ENCODE measurements around the gene PACRG.

DNA sequence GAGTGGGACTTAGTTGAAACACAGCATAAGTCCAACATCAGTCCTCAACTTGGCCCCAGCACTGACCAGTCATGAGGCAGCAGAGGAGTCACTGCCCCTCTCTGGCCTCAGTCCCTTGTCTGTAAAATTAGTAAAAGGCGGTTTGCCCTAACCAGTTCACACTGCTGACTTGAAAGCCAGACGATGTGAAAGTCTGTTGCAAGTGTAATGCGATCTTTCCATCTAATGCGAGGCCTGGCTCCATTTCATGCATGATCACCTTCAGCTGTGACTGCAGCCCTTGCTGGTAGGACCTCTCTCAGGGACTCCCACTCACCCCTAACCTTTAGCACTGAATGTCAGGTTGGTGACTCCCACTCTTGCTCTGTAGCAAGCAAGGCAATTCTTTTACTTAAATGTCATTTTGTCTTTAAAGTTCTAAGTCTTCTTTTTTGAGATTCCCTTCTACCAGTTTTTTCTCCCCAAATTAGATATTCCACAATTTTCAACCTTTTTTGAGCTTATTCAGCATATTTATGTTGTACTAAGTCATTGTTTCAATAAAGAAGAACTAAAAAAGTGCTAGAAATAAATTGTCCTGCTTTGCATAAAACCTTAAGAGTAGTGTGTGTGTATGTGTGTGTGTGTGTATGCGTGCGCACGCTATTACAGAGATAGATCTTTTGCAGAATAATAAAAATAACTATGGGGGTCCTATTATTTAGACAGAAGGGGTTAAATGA lies 245.5 kb downstream of the PACRG start:
- TF ChIP-seq, protein P1, sequence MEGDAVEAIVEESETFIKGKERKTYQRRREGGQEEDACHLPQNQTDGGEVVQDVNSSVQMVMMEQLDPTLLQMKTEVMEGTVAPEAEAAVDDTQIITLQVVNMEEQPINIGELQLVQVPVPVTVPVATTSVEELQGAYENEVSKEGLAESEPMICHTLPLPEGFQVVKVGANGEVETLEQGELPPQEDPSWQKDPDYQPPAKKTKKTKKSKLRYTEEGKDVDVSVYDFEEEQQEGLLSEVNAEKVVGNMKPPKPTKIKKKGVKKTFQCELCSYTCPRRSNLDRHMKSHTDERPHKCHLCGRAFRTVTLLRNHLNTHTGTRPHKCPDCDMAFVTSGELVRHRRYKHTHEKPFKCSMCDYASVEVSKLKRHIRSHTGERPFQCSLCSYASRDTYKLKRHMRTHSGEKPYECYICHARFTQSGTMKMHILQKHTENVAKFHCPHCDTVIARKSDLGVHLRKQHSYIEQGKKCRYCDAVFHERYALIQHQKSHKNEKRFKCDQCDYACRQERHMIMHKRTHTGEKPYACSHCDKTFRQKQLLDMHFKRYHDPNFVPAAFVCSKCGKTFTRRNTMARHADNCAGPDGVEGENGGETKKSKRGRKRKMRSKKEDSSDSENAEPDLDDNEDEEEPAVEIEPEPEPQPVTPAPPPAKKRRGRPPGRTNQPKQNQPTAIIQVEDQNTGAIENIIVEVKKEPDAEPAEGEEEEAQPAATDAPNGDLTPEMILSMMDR (IDR thresholded peaks at IDR 0.05): no peak
- TF ChIP-seq, protein P2, sequence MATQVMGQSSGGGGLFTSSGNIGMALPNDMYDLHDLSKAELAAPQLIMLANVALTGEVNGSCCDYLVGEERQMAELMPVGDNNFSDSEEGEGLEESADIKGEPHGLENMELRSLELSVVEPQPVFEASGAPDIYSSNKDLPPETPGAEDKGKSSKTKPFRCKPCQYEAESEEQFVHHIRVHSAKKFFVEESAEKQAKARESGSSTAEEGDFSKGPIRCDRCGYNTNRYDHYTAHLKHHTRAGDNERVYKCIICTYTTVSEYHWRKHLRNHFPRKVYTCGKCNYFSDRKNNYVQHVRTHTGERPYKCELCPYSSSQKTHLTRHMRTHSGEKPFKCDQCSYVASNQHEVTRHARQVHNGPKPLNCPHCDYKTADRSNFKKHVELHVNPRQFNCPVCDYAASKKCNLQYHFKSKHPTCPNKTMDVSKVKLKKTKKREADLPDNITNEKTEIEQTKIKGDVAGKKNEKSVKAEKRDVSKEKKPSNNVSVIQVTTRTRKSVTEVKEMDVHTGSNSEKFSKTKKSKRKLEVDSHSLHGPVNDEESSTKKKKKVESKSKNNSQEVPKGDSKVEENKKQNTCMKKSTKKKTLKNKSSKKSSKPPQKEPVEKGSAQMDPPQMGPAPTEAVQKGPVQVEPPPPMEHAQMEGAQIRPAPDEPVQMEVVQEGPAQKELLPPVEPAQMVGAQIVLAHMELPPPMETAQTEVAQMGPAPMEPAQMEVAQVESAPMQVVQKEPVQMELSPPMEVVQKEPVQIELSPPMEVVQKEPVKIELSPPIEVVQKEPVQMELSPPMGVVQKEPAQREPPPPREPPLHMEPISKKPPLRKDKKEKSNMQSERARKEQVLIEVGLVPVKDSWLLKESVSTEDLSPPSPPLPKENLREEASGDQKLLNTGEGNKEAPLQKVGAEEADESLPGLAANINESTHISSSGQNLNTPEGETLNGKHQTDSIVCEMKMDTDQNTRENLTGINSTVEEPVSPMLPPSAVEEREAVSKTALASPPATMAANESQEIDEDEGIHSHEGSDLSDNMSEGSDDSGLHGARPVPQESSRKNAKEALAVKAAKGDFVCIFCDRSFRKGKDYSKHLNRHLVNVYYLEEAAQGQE (IDR thresholded peaks at IDR 0.05; ENCODE audit: insufficient read depth in 1 of 2, low read depth in 2 of 2, low read length in 1 of 2): no peak
- TF ChIP-seq POLR2AphosphoS5 (IDR thresholded peaks at IDR 0.05; ENCODE audit: low read depth, low read length) (no peak), SIN3A (IDR thresholded peaks at IDR 0.05; ENCODE audit: borderline replicate concordance, insufficient read depth, low read depth, low read length) (no peak), TCF7L2 (IDR thresholded peaks at IDR 0.05; ENCODE audit: low read depth, low read length) (no peak)
